D721Med (cell line): ENCODE results near the gene FLRT3.

Source experiments
- DNase-seq: peaks from one replicate; pipeline ENCODE4 v3.0.0; 2011; ENCODE audit warnings: low spot score; ENCODE audit not compliant: insufficient read length
- FAIRE-seq: peaks from 2 replicates; lab custom pipeline; 2011; peaks lifted over from hg19 to GRCh38; lab: Jason Lieb, UNC
- TF ChIP-seq, protein P1 (sequence below): IDR thresholded peaks from 2 replicates; pipeline ENCODE4 v1.5.1; 2012; ENCODE audit warnings: mild to moderate bottlenecking, control low read depth; ENCODE audit not compliant: insufficient read depth; ENCODE audit errors: missing control alignments

FLRT3 gene

DNA sequence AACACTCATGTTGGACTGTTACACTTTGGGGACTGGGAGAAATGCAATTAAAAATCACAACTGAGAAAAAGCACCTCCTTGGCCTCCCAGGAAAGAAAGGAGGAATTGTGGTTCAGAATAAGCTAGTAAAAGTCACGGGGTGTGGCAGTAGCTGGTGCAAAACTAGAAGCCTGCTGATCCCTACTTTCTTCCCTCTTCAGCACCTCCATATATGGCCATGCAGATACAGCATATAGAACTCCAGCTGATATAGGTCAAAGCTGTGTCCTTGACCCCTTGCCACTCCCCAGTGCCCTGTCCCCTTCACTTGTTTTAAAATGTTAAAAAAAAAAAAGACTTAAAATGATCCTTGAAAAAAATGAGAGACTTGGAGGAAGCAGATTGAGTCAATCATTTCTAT, 5.5 kb upstream of the FLRT3 start:
- DNase-seq (no peak), FAIRE-seq (no peak)
- TF ChIP-seq, protein P1, sequence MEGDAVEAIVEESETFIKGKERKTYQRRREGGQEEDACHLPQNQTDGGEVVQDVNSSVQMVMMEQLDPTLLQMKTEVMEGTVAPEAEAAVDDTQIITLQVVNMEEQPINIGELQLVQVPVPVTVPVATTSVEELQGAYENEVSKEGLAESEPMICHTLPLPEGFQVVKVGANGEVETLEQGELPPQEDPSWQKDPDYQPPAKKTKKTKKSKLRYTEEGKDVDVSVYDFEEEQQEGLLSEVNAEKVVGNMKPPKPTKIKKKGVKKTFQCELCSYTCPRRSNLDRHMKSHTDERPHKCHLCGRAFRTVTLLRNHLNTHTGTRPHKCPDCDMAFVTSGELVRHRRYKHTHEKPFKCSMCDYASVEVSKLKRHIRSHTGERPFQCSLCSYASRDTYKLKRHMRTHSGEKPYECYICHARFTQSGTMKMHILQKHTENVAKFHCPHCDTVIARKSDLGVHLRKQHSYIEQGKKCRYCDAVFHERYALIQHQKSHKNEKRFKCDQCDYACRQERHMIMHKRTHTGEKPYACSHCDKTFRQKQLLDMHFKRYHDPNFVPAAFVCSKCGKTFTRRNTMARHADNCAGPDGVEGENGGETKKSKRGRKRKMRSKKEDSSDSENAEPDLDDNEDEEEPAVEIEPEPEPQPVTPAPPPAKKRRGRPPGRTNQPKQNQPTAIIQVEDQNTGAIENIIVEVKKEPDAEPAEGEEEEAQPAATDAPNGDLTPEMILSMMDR, result no peak

DNA sequence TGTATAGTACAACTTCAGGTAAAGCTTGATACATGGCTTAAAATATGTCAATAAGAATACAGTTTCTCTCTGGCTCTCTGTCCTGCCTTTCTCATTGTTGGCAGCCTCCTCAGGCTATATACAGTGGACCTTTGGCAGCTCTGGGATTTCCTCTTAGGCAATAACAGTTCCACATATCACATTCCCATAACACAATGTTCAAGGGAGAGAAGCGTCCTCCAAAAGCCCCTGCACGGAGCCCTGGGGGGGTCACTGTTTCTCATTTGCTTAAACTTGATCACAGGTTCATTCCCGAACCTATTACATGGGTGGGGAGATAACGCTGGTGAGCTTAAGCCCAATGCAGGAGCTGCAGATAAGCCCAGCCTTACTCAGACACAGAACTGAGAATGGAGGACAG, 4.4 kb upstream of the FLRT3 start:
- DNase-seq (no peak), FAIRE-seq (no peak)
- TF ChIP-seq, protein P1, result no peak

DNA sequence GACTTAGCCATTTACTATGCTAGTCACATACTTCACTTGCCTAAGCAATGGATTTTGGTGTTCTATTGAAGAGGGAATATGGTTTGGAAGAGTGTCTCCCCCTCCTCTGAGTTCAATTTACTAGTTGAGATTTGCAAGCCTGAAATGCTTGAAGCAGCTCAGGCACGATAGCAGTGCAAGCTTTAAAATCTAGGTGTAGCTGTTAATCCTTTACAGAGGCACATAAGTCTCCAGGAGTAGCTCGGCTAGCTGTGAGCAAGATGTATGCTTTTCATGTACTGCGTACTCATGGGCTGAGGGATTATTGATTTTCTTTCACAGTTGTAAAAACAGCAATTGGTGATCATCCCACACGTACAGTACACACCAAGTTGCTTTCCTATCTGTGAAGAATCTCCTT, 726 bp downstream of the FLRT3 start:
- TF ChIP-seq, protein P1, result peak; percentile 11
- no peak for DNase-seq
- FAIRE-seq, result no peak

DNA sequence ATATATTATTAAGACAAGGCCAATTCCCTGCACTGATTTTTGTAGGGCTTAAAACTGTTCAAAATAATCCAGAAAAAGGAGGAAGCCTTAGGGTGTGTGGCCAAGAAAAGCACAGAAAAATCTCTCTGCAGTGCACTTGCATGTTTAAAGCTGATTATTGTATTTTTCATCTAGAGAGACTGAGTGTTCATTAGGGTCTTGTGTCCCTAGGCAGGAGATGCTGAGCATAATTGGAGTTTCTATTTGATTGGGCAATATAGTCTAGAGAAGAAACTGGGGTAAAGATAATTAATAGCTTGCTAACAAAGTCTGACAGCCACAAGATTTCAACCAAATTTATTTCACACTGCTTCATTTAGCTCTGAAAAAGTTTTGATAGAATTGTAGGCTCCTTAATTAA, 2.4 kb downstream of the FLRT3 start:
- TF ChIP-seq, protein P1, result no peak
- FAIRE-seq (no peak), DNase-seq (no peak)

DNA sequence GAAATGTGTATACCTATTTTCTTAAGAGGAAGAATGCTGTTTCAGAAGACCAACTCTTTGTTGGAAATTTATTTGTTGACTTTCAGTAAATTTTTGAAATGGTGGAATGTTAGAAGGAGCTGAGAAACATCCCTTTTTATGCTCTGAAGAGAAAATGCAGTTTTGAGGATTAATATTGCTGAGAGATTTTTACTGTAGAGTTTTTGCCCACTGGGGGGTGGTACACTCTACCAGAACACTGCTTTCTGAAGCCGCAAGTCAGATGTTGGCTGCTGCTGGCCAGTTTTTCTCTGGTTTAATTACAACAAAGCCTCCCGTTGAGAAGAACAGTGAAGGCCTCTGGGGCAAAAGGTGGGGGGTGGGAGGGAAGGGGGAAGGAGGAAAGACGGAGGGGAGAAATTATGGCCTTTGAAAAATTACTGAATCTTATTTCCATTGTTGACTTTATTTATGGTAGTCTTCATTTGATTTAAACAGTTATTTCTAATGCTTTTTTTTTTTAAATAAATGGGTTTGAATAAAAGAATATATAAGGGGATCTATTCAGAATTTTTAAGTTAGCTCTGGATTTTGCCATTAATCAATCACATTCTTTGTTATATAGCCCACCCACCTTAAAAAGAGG, 3.0 kb downstream of the FLRT3 start:
- DNase-seq, result no peak
- no peak for FAIRE-seq
- TF ChIP-seq, protein P1, result peak; percentile 59

DNA sequence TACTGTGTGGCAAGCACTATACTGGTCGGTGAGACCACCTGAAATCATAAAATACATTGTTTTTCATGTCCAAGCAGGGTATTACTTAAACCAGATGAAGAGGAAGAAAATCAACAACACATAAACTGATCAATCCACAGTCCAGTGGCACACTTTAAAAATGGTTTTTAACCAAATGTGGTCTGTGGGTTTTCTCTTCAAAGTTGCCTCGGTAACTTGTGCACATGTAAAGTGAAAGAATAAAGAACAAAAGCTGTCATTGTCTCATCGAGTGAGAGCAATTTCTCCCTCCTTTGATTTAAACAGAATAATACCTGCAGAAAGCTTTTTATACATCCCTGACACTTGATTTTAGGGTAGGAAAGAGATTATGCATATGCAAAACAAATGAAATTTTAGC, 3.7 kb downstream of the FLRT3 start:
- TF ChIP-seq, protein P1, result no peak
- DNase-seq, result no peak
- FAIRE-seq, result no peak

DNA sequence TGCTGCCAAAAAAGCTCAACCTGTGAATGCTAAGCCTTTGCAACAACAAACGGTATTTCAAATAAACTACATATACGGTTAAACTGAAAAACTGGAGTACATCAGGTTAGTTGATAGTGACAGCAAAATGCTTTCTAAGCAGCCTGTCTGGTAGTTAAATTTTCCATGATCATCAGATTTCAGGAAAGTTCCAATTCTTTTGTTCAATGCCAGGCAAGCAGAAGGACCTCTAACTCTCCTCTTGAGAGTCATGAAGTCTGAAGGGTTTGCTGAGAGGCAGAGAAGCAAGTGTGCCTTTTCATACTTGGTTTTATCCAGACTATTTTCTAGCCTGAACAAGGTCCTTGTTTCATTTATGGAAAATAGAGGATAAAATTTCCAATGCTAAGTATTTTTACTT, 4.5 kb downstream of the FLRT3 start:
- no peak for FAIRE-seq
- TF ChIP-seq, protein P1, result no peak
- no peak for DNase-seq
